WI38 (cell line): ENCODE results near the gene SLC8A2.

ENCODE experiments used
- H3K4me3 ChIP-seq: 2 replicates; pipeline ENCODE4 v1.5.1; 2011; ENCODE audit warnings: low read depth, mild to moderate bottlenecking, control low read depth, low read length
- TF ChIP-seq, protein P1 (sequence below): IDR thresholded peaks from 2 replicates; pipeline ENCODE4 v1.5.1; 2012; ENCODE audit warnings: low read depth, mild to moderate bottlenecking, control low read depth, low read length

Gene SLC8A2

DNA sequence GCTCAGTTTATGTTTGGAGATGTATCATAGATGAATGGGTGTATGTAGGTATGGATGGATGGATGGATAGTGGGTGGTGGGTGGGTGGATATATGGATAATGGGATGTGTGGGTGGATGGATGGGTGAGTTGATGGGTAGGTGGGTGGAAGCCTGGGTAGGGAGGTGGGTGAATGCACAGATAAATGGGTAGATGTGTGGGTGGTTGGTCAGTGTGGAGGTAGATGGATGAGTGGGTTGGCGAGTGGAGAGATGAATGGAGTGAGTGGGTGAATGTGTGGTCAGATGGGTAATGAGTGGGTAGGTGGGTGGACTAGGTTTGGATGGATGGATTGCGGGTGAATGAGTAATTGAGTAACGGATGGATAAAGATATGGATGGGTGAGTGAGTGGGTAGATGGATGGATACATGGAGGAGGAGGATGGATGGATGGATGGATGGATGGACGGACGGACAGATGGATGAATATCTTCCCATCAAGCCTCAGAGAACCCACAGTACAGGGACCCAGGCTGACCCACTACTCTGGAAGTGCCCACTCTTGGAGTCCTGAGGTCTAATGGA, 65.8 kb downstream of the SLC8A2 start:
- TF ChIP-seq, protein P1, sequence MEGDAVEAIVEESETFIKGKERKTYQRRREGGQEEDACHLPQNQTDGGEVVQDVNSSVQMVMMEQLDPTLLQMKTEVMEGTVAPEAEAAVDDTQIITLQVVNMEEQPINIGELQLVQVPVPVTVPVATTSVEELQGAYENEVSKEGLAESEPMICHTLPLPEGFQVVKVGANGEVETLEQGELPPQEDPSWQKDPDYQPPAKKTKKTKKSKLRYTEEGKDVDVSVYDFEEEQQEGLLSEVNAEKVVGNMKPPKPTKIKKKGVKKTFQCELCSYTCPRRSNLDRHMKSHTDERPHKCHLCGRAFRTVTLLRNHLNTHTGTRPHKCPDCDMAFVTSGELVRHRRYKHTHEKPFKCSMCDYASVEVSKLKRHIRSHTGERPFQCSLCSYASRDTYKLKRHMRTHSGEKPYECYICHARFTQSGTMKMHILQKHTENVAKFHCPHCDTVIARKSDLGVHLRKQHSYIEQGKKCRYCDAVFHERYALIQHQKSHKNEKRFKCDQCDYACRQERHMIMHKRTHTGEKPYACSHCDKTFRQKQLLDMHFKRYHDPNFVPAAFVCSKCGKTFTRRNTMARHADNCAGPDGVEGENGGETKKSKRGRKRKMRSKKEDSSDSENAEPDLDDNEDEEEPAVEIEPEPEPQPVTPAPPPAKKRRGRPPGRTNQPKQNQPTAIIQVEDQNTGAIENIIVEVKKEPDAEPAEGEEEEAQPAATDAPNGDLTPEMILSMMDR = no peak
- no peak overlapping the region for H3K4me3 ChIP-seq

DNA sequence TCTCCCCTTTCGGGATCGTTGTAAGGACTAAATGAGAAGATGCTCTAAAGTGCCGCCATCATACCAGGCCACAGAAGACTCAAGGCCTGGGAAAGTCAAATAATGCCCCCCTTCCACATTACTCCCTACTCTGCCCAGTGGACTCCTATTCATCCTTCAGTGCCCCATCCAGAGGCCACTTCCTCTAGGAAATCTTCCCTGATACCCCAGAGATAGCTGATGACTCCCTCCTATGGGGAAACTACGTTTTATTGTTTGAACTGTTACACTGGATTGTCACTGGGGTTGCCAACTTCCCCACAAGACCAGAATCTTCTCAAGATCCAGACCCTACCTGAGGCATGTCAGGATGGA, 66.5 kb downstream of the SLC8A2 start:
- no peak overlapping the region for H3K4me3 ChIP-seq
- TF ChIP-seq, protein P1 = no peak

DNA sequence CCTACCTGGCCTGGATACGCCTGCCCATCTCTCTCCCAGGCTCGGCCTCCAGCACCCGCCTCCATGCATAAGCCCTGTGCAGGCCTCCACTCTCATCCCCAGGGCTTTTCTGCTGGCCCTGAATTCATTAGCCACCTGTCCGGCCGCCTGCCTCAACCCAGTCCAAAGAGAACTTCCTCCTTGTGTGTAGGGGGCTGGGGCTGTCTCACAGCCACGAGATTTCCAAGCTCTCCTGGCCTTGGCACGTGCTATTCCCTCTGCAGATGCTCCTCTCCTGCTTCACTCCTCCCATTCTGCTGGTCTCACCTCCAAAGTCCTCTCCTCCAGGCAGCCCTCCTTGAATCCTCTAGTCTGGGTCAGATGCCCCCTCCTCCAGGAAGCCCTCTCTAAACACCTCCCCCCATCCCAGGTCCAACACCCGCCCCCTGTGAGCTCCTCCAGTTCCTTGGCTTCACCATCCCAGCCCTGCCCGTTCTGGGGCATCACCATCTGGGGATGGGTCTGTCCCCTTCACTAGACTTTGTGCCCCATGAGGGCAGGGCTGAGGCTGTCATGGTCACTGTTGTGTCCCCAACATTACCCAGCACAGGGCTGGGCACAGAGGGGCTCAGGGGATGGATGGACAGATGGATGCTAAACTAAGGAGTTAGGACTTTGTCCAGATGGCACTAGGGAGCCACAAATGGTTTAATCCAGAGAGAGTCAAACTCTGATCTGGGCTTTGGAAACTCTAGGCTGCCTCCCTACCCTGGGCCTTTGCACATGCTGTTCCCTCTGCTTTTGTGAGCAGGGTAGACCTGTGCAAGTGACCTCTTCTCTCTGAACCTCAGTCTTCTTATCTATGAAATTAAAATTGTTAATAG, 67.1 kb downstream of the SLC8A2 start:
- TF ChIP-seq, protein P1 = no peak
- H3K4me3 ChIP-seq = no peak overlapping the region

DNA sequence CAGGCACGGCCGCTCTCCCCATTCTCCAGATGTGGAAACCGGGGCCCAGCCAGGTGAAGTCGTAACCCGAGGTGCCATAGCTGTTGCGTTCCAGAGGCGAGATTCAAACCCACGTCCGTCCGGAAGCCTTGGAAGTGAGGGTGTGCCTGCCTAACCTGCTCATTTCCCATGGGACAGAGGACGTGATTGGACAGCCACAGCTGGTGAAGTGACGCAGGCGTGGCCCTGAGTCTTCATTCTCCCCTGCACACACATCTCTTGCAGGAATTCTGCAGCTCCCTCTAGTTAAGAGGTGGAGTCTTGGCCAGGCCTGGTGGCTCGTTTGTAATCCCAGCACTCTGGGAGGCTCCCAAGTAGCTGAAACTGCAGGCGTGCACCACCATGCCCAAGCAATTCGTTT, 69.2 kb downstream of the SLC8A2 start:
- H3K4me3 ChIP-seq = no peak overlapping the region
- TF ChIP-seq, protein P1 = no peak

DNA sequence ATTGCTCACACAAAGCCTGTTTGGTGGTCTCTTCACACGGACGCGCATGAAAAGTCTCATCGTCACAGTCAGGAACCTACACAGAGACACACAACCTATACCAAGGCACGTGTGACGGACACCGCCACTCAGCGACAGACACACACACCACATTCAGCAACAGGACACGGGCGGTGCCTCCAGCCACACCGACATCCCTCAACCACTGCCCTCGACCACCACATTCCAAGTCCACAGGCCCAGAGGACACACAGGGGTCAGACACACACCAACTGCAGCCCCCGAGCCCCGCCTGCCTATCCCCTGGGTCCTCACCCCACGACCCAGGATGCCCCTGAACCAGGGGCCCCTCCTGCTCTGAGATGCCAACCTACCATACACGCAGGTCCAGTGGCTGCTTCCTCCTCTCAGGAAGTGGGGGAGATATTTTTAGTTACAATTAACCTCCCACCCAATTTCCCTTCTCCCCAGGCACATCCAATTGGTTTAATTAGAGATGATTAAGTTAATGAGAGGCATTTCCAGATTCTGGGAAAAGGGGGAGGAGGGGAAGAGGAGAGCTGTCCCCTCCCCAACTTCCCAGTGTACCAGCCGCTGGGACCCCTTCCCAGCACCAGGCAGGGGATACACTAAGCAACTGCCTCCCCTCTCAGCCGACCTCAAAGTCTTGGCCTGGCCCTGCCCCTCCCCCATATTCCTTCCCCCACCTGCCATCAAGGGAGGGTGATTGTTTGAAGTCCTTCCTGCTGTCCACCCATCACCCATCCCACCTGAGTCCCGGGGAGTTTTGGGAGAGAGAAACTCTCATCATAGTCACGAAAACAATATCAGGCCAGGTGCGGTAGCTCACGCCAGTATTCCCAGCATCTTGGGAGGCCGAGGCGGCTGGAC, 72.7 kb downstream of the SLC8A2 start:
- TF ChIP-seq, protein P1 = no peak
- no peak overlapping the region for H3K4me3 ChIP-seq

DNA sequence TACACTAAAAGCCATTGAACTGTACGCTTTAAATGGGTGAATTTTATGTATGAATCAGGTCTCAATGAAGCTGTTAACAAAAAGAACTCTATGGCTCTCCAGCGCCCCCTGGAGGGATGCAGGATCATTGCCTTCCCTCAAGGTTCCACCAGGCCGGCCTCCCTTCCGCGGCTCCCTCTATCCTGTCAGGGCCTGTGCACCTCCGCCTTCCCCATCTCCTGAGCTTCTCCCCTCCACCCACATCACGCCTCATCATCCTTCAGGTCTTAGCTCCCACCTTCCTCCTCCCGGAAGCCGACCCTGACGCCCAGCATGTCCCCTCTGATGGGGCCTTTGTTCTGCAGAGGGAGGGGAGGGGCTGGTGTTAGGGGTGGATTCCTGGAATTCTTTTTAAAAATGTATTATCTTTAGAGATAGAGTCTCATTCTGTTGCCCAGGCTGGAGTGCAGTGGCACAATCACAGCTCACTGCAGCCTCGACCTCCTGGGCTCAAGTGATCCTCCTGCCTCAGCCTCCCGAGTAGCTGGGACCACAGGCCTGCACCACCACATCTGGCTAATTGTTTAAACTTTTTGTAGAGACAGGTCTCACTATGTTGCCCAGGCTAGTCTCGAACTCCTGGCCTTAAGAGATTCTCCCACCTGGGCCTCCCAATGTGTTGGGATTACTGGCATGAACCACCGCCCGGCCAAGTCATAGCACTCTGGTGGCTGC, 80.0 kb downstream of the SLC8A2 start:
- TF ChIP-seq, protein P1 = peak; percentile 91

More for the DNA sequence above, 80.0 kb downstream of the SLC8A2 start:
- H3K4me3 ChIP-seq = no peak overlapping the region
